ENCODE data around the gene NBEAL2. TPM values are rescaled to one million over a fixed set of nuclear protein-coding genes. Genes with fewer than 3 reads are reported as not detected.

Gene NBEAL2
- total RNA-seq, 1 experiment from 2014 or later: 60.5 TPM

- Histone ChIP-seq H3K4me1 (ENCODE audit: low read length) (peaks cover 4% of the 10 kb centered on the region), H3K9me3 (ENCODE audit: low read length) (no peaks in the 10 kb centered on the region), H4K20me1 (ENCODE audit: insufficient read depth, low read depth, low read length) (0 out of 2 replicates have a peak, but pooled peaks cover 6% of the 10 kb centered on the region), H3K27ac (ENCODE audit: low read length) (no peak overlapping the region), H3K27me3 (ENCODE audit: low read length) (no peaks in the 10 kb centered on the region), H3K4me3 (ENCODE audit: low read length) (no peak overlapping the region), H3K9ac (ENCODE audit: low read length) (no peak overlapping the region), H3K9me2 (replicated peaks; ENCODE audit: insufficient read depth, low read length) (no peaks in the 10 kb centered on the region), H3K79me2 (ENCODE audit: low read length) (no peaks in the 10 kb centered on the region), H2AFZ (ENCODE audit: low read length) (no peak overlapping the region), H3K4me2 (ENCODE audit: low read depth, low read length, poor library complexity, severe bottlenecking) (no peak overlapping the region), H3K36me3 (ENCODE audit: insufficient read depth, low read length) (peaks cover 9% of the 10 kb centered on the region)
- DNase-seq: no peak
Observed at GRCh38 chr3:47010111-47010712, 30.7 kb downstream of the NBEAL2 start.

GRCh38 chr3:47010910-47011309, 31.4 kb downstream of the NBEAL2 start:
- Histone ChIP-seq H3K36me3 (ENCODE audit: insufficient read depth, low read length) (peaks cover 7% of the 10 kb centered on the region), H3K9ac (ENCODE audit: low read length) (no peak overlapping the region), H3K27me3 (ENCODE audit: low read length) (no peaks in the 10 kb centered on the region), H3K9me3 (ENCODE audit: low read length) (no peaks in the 10 kb centered on the region), H3K79me2 (ENCODE audit: low read length) (no peaks in the 10 kb centered on the region), H2AFZ (ENCODE audit: low read length) (no peak overlapping the region), H3K9me2 (replicated peaks; ENCODE audit: insufficient read depth, low read length) (no peaks in the 10 kb centered on the region), H4K20me1 (ENCODE audit: insufficient read depth, low read depth, low read length) (0 out of 2 replicates have a peak, but pooled peaks cover 4% of the 10 kb centered on the region), H3K4me2 (ENCODE audit: low read depth, low read length, poor library complexity, severe bottlenecking) (no peak overlapping the region), H3K27ac (ENCODE audit: low read length) (no peak overlapping the region), H3K4me3 (ENCODE audit: low read length) (no peak overlapping the region), H3K4me1 (ENCODE audit: low read length) (peaks cover 5% of the 10 kb centered on the region)
- DNase-seq: no peak

GRCh38 chr3:47011371-47011770, 31.9 kb downstream of the NBEAL2 start:
- no peak overlapping the region for H3K4me3 ChIP-seq (ENCODE audit: low read length)
- H3K4me1 ChIP-seq (ENCODE audit: low read length): peaks cover 9% of the 10 kb centered on the region
- H3K79me2 ChIP-seq (ENCODE audit: low read length): no peaks in the 10 kb centered on the region
- no peak overlapping the region for H3K27ac ChIP-seq (ENCODE audit: low read length)
- no peak overlapping the region for H2AFZ ChIP-seq (ENCODE audit: low read length)
- H3K9me2 ChIP-seq (replicated peaks; ENCODE audit: insufficient read depth, low read length): no peaks in the 10 kb centered on the region
- no peak overlapping the region for H3K9ac ChIP-seq (ENCODE audit: low read length)
- no peak overlapping the region for H3K4me2 ChIP-seq (ENCODE audit: low read depth, low read length, poor library complexity, severe bottlenecking)
- H3K27me3 ChIP-seq (ENCODE audit: low read length): no peaks in the 10 kb centered on the region
- peaks cover 11% of the 10 kb centered on the region for H3K36me3 ChIP-seq (ENCODE audit: insufficient read depth, low read length)
- H4K20me1 ChIP-seq (ENCODE audit: insufficient read depth, low read depth, low read length): no peaks in the 10 kb centered on the region
- no peaks in the 10 kb centered on the region for H3K9me3 ChIP-seq (ENCODE audit: low read length)
- no peak for DNase-seq

GRCh38 chr3:47012342-47013230, 33.1 kb downstream of the NBEAL2 start:
- peaks cover 12% of the 10 kb centered on the region for H3K36me3 ChIP-seq (ENCODE audit: insufficient read depth, low read length)
- no peaks in the 10 kb centered on the region for H3K9me3 ChIP-seq (ENCODE audit: low read length)
- DNase-seq: no peak
- H3K9ac ChIP-seq (ENCODE audit: low read length): no peak overlapping the region
- H2AFZ ChIP-seq (ENCODE audit: low read length): no peak overlapping the region
- H4K20me1 ChIP-seq (ENCODE audit: insufficient read depth, low read depth, low read length): peaks cover 7% of the 10 kb centered on the region; the same call in 1 of the 2 replicates
- H3K79me2 ChIP-seq (ENCODE audit: low read length): no peaks in the 10 kb centered on the region
- no peak overlapping the region for H3K4me3 ChIP-seq (ENCODE audit: low read length)
- no peak overlapping the region for H3K4me2 ChIP-seq (ENCODE audit: low read depth, low read length, poor library complexity, severe bottlenecking)
- H3K4me1 ChIP-seq (ENCODE audit: low read length): peaks cover 17% of the 10 kb centered on the region
- H3K27ac ChIP-seq (ENCODE audit: low read length): no peak overlapping the region
- H3K9me2 ChIP-seq (replicated peaks; ENCODE audit: insufficient read depth, low read length): no peaks in the 10 kb centered on the region
- no peaks in the 10 kb centered on the region for H3K27me3 ChIP-seq (ENCODE audit: low read length)

GRCh38 chr3:47013231-47013630, 33.8 kb downstream of the NBEAL2 start:
- H3K4me1 ChIP-seq (ENCODE audit: low read length): peaks cover 24% of the 10 kb centered on the region
- H3K27me3 ChIP-seq (ENCODE audit: low read length): no peaks in the 10 kb centered on the region
- H2AFZ ChIP-seq (ENCODE audit: low read length): no peak overlapping the region
- H3K79me2 ChIP-seq (ENCODE audit: low read length): no peaks in the 10 kb centered on the region
- peaks cover 8% of the 10 kb centered on the region; the same call in 1 of the 2 replicates for H4K20me1 ChIP-seq (ENCODE audit: insufficient read depth, low read depth, low read length)
- peaks cover 12% of the 10 kb centered on the region for H3K36me3 ChIP-seq (ENCODE audit: insufficient read depth, low read length)
- no peak overlapping the region for H3K27ac ChIP-seq (ENCODE audit: low read length)
- no peak overlapping the region for H3K4me3 ChIP-seq (ENCODE audit: low read length)
- no peaks in the 10 kb centered on the region for H3K9me3 ChIP-seq (ENCODE audit: low read length)
- H3K9me2 ChIP-seq (replicated peaks; ENCODE audit: insufficient read depth, low read length): no peaks in the 10 kb centered on the region
- DNase-seq: no peak
- H3K9ac ChIP-seq (ENCODE audit: low read length): no peak overlapping the region
- no peak overlapping the region for H3K4me2 ChIP-seq (ENCODE audit: low read depth, low read length, poor library complexity, severe bottlenecking)

- no peaks in the 10 kb centered on the region for H3K79me2 ChIP-seq (ENCODE audit: low read length)
- H2AFZ ChIP-seq (ENCODE audit: low read length): no peak overlapping the region
- no peaks in the 10 kb centered on the region for H3K9me2 ChIP-seq (replicated peaks; ENCODE audit: insufficient read depth, low read length)
- H3K9ac ChIP-seq (ENCODE audit: low read length): no peak overlapping the region
- H3K36me3 ChIP-seq (ENCODE audit: insufficient read depth, low read length): peaks cover 5% of the 10 kb centered on the region
- H3K4me1 ChIP-seq (ENCODE audit: low read length): peaks cover 32% of the 10 kb centered on the region
- no peaks in the 10 kb centered on the region for H3K9me3 ChIP-seq (ENCODE audit: low read length)
- no peak for DNase-seq
- no peak overlapping the region for H3K4me2 ChIP-seq (ENCODE audit: low read depth, low read length, poor library complexity, severe bottlenecking)
- H3K4me3 ChIP-seq (ENCODE audit: low read length): no peak overlapping the region
- no peaks in the 10 kb centered on the region for H3K27me3 ChIP-seq (ENCODE audit: low read length)
- peaks cover 8% of the 10 kb centered on the region; the same call in 1 of the 2 replicates for H4K20me1 ChIP-seq (ENCODE audit: insufficient read depth, low read depth, low read length)
- no peak overlapping the region for H3K27ac ChIP-seq (ENCODE audit: low read length)
Observed at GRCh38 chr3:47014036-47014435, 34.6 kb downstream of the NBEAL2 start.

GRCh38 chr3:47015151-47015550, 35.7 kb downstream of the NBEAL2 start:
- Histone ChIP-seq H3K36me3 (ENCODE audit: insufficient read depth, low read length) (peaks cover 8% of the 10 kb centered on the region), H3K27me3 (ENCODE audit: low read length) (no peaks in the 10 kb centered on the region)
- DNase-seq: no peak

More at GRCh38 chr3:47015151-47015550, 35.7 kb downstream of the NBEAL2 start:
- Histone ChIP-seq H3K9me2 (replicated peaks; ENCODE audit: insufficient read depth, low read length) (no peaks in the 10 kb centered on the region), H3K9me3 (ENCODE audit: low read length) (no peaks in the 10 kb centered on the region), H3K4me2 (ENCODE audit: low read depth, low read length, poor library complexity, severe bottlenecking) (no peak overlapping the region), H3K79me2 (ENCODE audit: low read length) (no peaks in the 10 kb centered on the region), H4K20me1 (ENCODE audit: insufficient read depth, low read depth, low read length) (peaks cover 8% of the 10 kb centered on the region; the same call in 1 of the 2 replicates), H3K4me1 (ENCODE audit: low read length) (peaks cover 41% of the 10 kb centered on the region), H3K4me3 (ENCODE audit: low read length) (no peak overlapping the region), H2AFZ (ENCODE audit: low read length) (no peak overlapping the region), H3K9ac (ENCODE audit: low read length) (no peak overlapping the region), H3K27ac (ENCODE audit: low read length) (no peak overlapping the region)
